HG03432 (cell line): ENCODE data around the gene RTL1.

Experiments used
- ATAC-seq: cut with Tn5 transposase; IDR thresholded peaks from one replicate; pipeline ENCODE4 v1.9.1; 2021; ENCODE audit warnings: mild to moderate bottlenecking, moderate library complexity; ENCODE audit not compliant: unreplicated experiment

The RTL1 gene

GRCh38 chr14:100867631-100868315 is 35.7 kb downstream of the RTL1 start:
- ATAC-seq: no peak

- no peak for ATAC-seq
These were observed 36.6 kb downstream of the RTL1 start for GRCh38 chr14:100866666-100867630.

DNA sequence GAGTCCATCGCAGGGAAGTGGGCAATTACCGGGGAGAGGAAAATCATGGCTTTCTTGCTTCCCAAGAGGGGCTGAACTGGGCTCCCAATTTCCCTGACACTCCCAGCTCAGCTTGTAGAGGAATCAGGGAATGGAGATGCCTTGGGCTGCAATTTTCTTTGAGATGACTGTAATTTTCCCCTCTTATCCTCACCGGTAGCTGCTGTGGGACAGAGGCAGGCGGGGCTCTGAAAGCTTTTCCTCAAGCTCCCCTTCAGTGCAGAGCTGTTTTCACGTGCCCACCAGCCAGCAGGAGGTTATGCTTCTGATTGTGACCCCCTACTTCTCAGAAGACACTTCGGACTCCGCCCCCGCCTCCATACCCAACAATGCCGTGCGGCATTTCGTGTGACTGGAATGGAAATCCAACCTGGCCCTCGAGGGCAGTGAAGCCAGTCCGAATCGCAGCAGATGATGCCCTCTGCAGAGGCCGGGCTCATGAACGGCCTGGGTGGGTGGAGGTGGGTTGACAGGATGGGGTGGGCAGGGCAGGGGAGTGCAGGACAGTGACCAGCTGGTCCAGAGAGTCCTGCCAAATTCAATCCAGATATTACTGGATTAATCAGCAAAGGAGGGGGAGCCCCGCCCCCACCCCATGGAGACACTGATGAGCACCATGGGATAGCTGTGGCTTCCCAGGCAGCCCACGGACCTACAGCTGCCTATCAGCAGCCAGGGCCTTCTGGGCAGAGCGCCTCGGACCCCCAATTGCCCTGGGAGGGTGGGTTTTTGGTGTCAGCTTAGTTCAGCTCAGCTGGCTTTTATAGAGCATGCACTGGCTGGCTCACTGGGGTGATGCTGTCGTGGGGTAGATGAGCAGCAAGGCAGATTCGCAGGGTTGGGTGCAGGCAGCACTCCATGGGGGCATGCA is 37.6 kb downstream of the RTL1 start:
- ATAC-seq: no peak

GRCh38 chr14:100864960-100865681 is 38.4 kb downstream of the RTL1 start:
- ATAC-seq: no peak

- ATAC-seq: no peak
These were observed 39.3 kb downstream of the RTL1 start for GRCh38 chr14:100864206-100864605.

GRCh38 chr14:100862793-100863192 is 40.7 kb downstream of the RTL1 start:
- ATAC-seq: no peak

DNA sequence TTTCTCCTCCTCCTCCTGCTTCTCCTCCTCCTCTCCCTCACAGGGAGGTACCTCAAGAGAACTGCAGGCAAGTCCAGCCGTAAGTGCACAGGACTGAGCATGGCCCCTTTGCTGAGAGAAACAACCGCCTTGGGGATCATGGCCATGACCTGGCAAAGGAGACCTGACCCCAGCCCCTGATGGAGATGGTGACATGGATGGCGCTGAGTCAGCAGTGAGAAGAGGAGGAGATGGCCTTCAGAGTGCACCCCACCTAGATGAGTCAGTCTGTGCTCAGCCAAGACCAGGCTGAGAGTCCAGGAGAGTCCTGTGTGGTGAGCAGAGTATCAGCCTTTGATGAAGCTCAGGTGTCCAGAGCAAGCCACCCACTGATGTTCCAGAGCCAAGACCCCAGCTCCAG is 41.2 kb downstream of the RTL1 start:
- no peak for ATAC-seq

DNA sequence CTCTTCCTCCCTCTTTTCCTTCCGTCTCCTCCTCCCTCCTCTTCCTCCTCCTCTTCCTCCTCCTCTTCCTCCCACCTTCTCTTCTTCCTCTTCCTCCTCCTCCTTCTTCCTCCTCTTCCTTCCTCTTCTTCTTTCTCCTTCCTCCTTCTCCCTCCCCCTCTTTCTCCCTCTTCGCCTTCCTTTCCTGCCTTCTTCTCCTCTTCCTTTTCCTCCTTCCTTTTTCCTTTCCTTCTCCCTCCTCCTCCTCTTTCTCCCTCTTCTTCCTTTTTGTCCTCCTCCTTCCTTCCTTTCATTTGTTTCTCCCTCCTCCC is 41.6 kb downstream of the RTL1 start:
- no peak for ATAC-seq

- no peak for ATAC-seq
These were observed 42.2 kb downstream of the RTL1 start for GRCh38 chr14:100861188-100861936.

- ATAC-seq: no peak
These were observed 42.9 kb downstream of the RTL1 start for GRCh38 chr14:100860556-100861187.

DNA sequence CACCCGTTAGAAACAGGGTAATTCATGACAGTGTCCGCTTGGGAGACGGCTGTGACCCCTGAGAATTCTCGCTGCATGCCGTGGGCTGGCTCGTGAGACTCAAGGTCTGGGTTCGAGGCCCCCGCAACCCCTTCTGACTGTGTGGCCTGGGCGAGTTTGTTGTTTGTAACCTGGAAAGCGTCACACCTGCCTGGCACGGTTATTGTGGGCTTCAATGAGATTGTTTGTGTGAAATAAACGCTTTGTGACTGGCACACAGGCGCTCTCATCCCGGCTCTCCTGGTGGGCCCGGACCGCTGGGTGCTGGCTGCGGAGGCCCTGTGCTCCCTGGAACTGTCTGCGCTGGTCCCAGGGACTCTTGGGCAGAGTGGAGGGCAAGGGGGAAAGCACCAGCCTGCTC is 43.7 kb downstream of the RTL1 start:
- no peak for ATAC-seq

DNA sequence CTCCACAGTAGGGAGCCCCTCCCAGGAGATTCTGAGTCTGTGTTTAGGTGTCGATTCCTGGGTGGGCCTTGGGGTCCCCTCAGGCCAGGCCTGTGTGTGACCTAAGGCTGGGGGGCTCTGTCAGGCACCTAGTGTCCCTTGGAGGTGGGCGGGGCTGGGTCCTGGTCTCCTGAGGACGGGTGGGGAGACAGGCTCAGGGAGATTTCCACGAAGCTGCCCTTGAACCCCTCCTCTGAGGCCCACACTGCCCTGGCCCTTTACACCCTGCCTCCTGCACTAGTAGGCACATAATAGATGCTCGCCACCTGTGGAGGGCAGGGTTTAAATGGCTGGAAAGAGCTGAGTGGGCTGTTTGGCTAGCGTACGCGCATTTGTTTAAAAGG is 44.7 kb downstream of the RTL1 start:
- ATAC-seq: no peak

DNA sequence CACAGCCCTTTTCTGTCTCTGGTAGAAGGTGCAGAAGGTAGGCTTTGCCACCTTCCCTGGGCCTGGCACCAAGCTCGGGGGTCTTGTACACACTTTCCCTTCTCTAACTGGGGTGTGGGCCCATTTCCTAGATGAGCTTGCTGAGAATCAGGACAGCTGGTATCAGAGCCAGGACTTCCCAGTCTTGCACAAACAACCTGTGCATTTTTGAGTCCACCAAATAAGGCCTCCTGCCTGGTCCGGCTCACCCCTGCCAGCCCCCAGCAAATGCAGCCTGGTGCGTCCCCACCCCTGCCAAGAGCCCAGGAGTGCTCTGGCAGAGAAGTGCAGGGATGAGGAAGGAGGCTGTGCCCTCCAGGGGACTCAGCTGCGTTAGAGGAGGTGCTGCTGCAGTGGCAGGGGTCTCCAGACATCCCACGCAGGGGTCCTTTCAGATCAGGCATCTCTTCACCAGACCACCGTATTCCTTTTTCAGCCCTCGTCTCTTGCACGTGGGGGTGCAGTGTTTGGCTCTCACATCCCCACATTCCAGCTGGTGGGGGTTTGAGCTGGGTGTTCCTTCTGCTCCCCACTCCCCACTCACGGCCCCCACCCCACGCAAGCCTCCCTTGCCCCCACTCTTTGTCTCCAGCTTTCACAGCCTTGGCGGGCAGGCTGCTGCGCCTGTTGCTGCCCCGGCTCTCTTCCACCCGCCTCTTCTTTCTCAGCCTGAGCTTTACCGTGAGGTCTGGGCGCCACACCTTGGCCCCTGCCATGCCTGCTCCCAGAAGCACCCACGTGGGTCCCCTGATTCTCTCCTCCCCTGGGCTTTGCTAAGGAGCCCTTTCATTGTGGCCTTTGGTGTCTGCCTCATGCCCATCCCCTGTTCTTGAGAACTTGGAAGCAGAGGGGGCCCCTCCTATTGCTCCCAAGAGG is 45.3 kb downstream of the RTL1 start:
- no peak for ATAC-seq

- no peak for ATAC-seq
These were observed 46.1 kb downstream of the RTL1 start for GRCh38 chr14:100857233-100857922.

DNA sequence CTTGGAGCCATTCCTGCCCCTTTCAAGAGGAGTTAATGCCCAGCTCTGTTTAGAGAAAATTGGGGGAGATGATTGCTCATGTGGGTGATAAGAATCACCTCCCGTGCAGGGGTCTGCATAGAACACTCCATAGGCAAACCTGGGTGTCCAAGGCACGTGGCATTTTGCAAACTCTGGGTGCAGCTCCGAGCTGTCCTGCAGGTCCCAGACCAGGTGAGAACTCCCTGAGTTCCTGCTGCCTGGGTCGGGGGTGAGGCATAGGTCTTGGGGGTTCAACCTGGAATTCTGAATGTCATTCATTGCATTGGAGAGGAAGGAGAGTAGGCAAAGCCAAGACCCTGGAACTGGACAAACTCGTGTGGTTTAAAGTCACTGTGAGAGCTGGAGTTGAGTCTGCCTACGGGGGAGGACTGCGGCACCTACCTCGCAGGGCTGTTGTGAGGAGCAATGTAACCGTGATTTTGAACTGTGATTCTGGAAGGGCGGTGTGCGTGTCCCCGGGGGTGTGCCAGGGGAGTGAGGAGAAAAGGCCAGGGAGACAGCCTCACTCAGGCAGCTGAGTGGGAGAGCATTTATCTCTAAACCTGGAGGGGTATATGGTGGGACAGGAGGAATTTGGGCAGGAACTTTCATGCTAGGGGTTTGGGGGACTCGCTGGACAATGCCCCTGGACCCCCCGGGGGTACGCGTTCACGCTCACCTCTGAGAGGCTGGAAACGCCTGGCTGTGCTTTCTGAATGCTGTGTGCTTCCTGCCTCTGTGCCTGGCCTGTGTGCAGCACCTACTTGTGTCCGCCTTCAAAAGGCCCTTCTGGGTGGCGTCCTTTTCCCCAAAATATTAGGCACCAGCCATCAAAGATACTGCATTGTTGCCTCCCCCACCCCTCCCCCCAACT is 47.2 kb downstream of the RTL1 start:
- ATAC-seq: no peak

- no peak for ATAC-seq
These were observed 48.1 kb downstream of the RTL1 start for GRCh38 chr14:100855256-100855930.
